MCF 10A (cell line): ENCODE measurements around the gene DYNLT1. TPM values are rescaled to one million over a fixed set of nuclear protein-coding genes. Genes with fewer than 3 reads are reported as not detected.
"Not testable (repeated sequence)": the region's sequence is repeated elsewhere in the genome, so short reads cannot be mapped to it uniquely, and the experiment has no call there.

Experiments used
- BruUV-seq: library from RNA; stranded (reverse); fragments of 400-500 nt; replicated peaks from 2 replicates; lab custom pipeline; 2021; lab: Mats Ljungman, UMichigan
- CTCF ChIA-PET: fragments of 300-600 bp; sonication (Branson Sonifier 250); formaldehyde crosslinking; extraction: SDS; loops from one replicate; lab custom pipeline; 2021; ENCODE audit warnings: antibody characterized with exemption, inconsistent platforms; lab: Yijun Ruan, JAX
- POLR2A ChIA-PET: fragments of 300-600, 350-650 bp; sonication (Branson Sonifier 250); formaldehyde crosslinking; extraction: SDS; loops from one replicate; lab custom pipeline; 2020; ENCODE audit warnings: antibody characterized with exemption, inconsistent platforms; lab: Yijun Ruan, JAX
- DNase-seq: peaks from one replicate; pipeline ENCODE4 v3.0.0-alpha.2; 2018; ENCODE audit not compliant: unreplicated experiment
- H3K27ac Mint-ChIP-seq: one replicate; pipeline ENCODE4 v1.8.0; 2022; ENCODE audit warnings: mild to moderate bottlenecking, low read depth, mixed read lengths; ENCODE audit not compliant: unreplicated experiment
- H3K27me3 Mint-ChIP-seq: one replicate; pipeline ENCODE4 v1.8.0; 2022; ENCODE audit warnings: mixed read lengths; ENCODE audit not compliant: insufficient read depth, unreplicated experiment
- H3K36me3 Mint-ChIP-seq: one replicate; pipeline ENCODE4 v1.8.0; 2022; ENCODE audit warnings: mild to moderate bottlenecking, moderate library complexity, mixed read lengths; ENCODE audit not compliant: insufficient read depth, unreplicated experiment
- H3K4me1 Mint-ChIP-seq: one replicate; pipeline ENCODE4 v1.8.0; 2022; ENCODE audit warnings: mixed read lengths; ENCODE audit not compliant: insufficient read depth, unreplicated experiment
- H3K4me3 Mint-ChIP-seq: one replicate; pipeline ENCODE4 v1.8.0; 2022; ENCODE audit warnings: mild to moderate bottlenecking, moderate library complexity, mixed read lengths; ENCODE audit not compliant: unreplicated experiment
- H3K9me3 Mint-ChIP-seq: one replicate; pipeline ENCODE4 v1.8.0; 2022; ENCODE audit warnings: mixed read lengths; ENCODE audit not compliant: unreplicated experiment
- CTCF ChIP-seq: fragments of 200-600 bp; IDR thresholded peaks from one replicate; pipeline ENCODE4 v1.8.0; 2022; ENCODE audit warnings: antibody characterized with exemption, mild to moderate bottlenecking; ENCODE audit not compliant: unreplicated experiment
- intact Hi-C: fragments of 100-400 bp; cut with micrococcal nuclease; formaldehyde crosslinking; loops from 2 replicates; pipeline ENCODE4 v1.14.1; 2022
- total RNA-seq: library from RNA; stranded (reverse); gene quantifications from 2 replicates; pipeline ENCODE4 v1.2.3, GENCODE V29; 2022

The DYNLT1 gene
- total RNA-seq, 1 experiment from 2014 or later: 122 TPM

GRCh38 chr6:158635427-158636073, 9.0 kb downstream of the DYNLT1 start:
- no peak for DNase-seq
- peaks cover 16% of the 10 kb centered on the region for H3K4me1 Mint-ChIP-seq
- no peaks in the 10 kb centered on the region for H3K9me3 Mint-ChIP-seq
- BruUV-seq: no TSS peak
- no peak overlapping the region for H3K4me3 Mint-ChIP-seq
- no peak for TF ChIP-seq CTCF
- H3K36me3 Mint-ChIP-seq: peaks cover 68% of the 10 kb centered on the region
- no peaks in the 10 kb centered on the region for H3K27me3 Mint-ChIP-seq
- intact Hi-C loops: no loop called here
- ChIA-PET POLR2A (interaction anchor here (0.8 kb wide), 1 partner anchor 55 kb away, joined by 3 read pairs; no protein-coding TSS in a partner anchor), CTCF (interaction anchor here (0.8 kb wide), 1 partner anchor 31 kb away, joined by 3 read pairs; no protein-coding TSS in a partner anchor)
- peak overlapping the region; percentile 59 for H3K27ac Mint-ChIP-seq

- CTCF ChIA-PET: interaction anchor here (0.8 to 1.2 kb wide), 2 partner anchors 30 to 57 kb away, joined by 3 read pairs; no protein-coding TSS in a partner anchor
- no peak overlapping the region for H3K27ac Mint-ChIP-seq
- POLR2A ChIA-PET: interaction anchor here (0.8 kb wide), 2 partner anchors 8 to 56 kb away, joined by 3 read pairs; no protein-coding TSS in a partner anchor
Observed at GRCh38 chr6:158634695-158635426, 9.7 kb downstream of the DYNLT1 start.

GRCh38 chr6:158633127-158633526, 11.4 kb downstream of the DYNLT1 start:
- CTCF ChIA-PET: interaction anchor here (0.8 kb wide), 1 partner anchor 25 kb away, joined by 3 read pairs; no protein-coding TSS in a partner anchor
- no TSS peak for BruUV-seq

More at GRCh38 chr6:158634695-158635426, 9.7 kb downstream of the DYNLT1 start:
- no peak overlapping the region for H3K4me3 Mint-ChIP-seq
- DNase-seq: no peak
- TF ChIP-seq CTCF: no peak
- H3K9me3 Mint-ChIP-seq: no peaks in the 10 kb centered on the region
- H3K4me1 Mint-ChIP-seq: peaks cover 13% of the 10 kb centered on the region
- no TSS peak for BruUV-seq
- H3K36me3 Mint-ChIP-seq: peaks cover 68% of the 10 kb centered on the region
- intact Hi-C loops: no loop called here
- no peaks in the 10 kb centered on the region for H3K27me3 Mint-ChIP-seq

GRCh38 chr6:158632538-158633119, 11.9 kb downstream of the DYNLT1 start:
- POLR2A ChIA-PET: interaction anchor here (0.8 to 6.5 kb wide), 2 partner anchors 10 to 73 kb away, joined by 3 to 41 read pairs; partner anchors contain the start of gene DYNLT1
- H3K4me1 Mint-ChIP-seq: peaks cover 13% of the 10 kb centered on the region
- H3K27me3 Mint-ChIP-seq, intact Hi-C loops, H3K4me3 Mint-ChIP-seq, H3K9me3 Mint-ChIP-seq, DNase-seq: not testable (repeated sequence)
- CTCF ChIA-PET: interaction anchor here (0.8 kb wide), 1 partner anchor 26 kb away, joined by 3 read pairs; no protein-coding TSS in a partner anchor
- peak overlapping the region; percentile 81 for H3K27ac Mint-ChIP-seq
- TSS peak; percentile 13 for BruUV-seq
- peaks cover 65% of the 10 kb centered on the region for H3K36me3 Mint-ChIP-seq

More at GRCh38 chr6:158633127-158633526, 11.4 kb downstream of the DYNLT1 start:
- TF ChIP-seq CTCF: no peak
- DNase-seq: no peak
- peaks cover 65% of the 10 kb centered on the region for H3K36me3 Mint-ChIP-seq
- H3K27ac Mint-ChIP-seq: peak overlapping the region; percentile 81
- H3K4me1 Mint-ChIP-seq: peaks cover 13% of the 10 kb centered on the region
- no peak overlapping the region for H3K4me3 Mint-ChIP-seq
- POLR2A ChIA-PET: interaction anchor here (0.8 to 6.5 kb wide), 2 partner anchors 9 to 74 kb away, joined by 3 to 41 read pairs; partner anchors contain the start of gene DYNLT1
- intact Hi-C loops: no loop called here
- no peaks in the 10 kb centered on the region for H3K27me3 Mint-ChIP-seq
- no peaks in the 10 kb centered on the region for H3K9me3 Mint-ChIP-seq
